LHCN-M2 (cell line): ENCODE data around the gene KIF1A. TPM values are rescaled to one million over a fixed set of nuclear protein-coding genes. Genes with fewer than 3 reads are reported as not detected.

ENCODE experiments used
- total RNA-seq: library from RNA; depleted of rRNA; stranded (reverse); fragments of >200 nt; gene quantifications from 2 replicates; pipeline ENCODE4 v1.2.3, GENCODE V29; 2014; rRNA removed

KIF1A gene
- total RNA-seq, 1 experiment from 2014 or later: 0.75 TPM

Other genes starting within 250 kb of the KIF1A start
- gene CAPN10, start 233.5 kb downstream of the KIF1A start, total RNA-seq: 20.5 and 23.1 TPM in 2 replicates
- gene GPR35, start 194.7 kb downstream of the KIF1A start, total RNA-seq: 0.11 and 1.0 TPM in 2 replicates
- gene AQP12B, start 137.3 kb downstream of the KIF1A start, total RNA-seq: not detected in 2 replicates
- gene AQP12A, start 128.4 kb downstream of the KIF1A start, total RNA-seq: not detected in 2 replicates
- gene AGXT, start 48.6 kb upstream of the KIF1A start, total RNA-seq: not detected in 2 replicates
- not detected in 2 replicates for gene MAB21L4, start 75.9 kb upstream of the KIF1A start, total RNA-seq
- gene CROCC2, start 86.1 kb upstream of the KIF1A start, total RNA-seq: under 0.01 TPM in 1 of 2 replicates, not detected in the other
- 35.5 and 53.1 TPM in 2 replicates for gene SNED1, start 178.4 kb upstream of the KIF1A start, total RNA-seq